ENCODE results near the gene KRTAP10-8. TPM values are rescaled to one million over a fixed set of nuclear protein-coding genes. Genes with fewer than 3 reads are reported as not detected.
"Not testable (repeated sequence)": the region's sequence is repeated elsewhere in the genome, so short reads cannot be mapped to it uniquely, and the experiment has no call there.

Gene KRTAP10-8
- total and polyA plus RNA-seq, 5 donors from 2014 or later, result not detected

DNA sequence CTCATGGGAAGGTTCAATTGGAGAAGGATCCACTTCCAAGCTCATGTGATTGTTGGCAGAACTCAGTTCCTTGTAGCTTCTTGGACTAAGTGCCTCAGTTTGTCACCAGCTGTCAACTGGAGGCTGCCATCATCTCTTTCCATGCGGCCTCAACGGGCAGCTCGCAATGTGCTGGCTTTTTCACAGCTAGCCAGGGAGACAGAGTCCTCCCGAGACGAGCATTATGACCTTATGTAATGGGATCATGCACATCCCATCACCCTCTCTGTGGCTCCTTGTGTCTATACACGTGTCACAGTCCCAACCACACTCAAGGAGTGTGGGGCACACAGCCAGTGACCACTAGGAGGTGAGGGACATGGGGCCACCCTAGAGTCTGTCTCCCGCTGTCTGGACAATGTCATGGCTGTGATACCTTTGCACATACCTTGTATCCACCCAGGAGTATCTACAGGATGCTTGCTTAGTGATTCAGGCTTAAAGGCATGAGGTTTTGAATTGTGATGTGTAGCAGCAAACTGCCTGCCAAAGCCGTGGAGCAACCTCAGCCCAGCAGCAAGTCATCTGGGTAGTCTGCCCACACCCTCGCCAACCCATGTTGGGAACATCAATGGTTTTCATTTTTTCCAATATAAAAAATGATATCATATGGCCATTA, 15.7 kb upstream of the KRTAP10-8 start:
- H3K36me3 Mint-ChIP-seq, result no peaks in the 10 kb centered on the region
- Histone ChIP-seq H3K9me3 (ENCODE audit: control insufficient read depth in 2 of 2, low read length in 2 of 2) (peaks cover 3 to 8% of the 10 kb centered on the region in 2 experiments), H3K4me1 (ENCODE audit: control insufficient read depth, insufficient read depth, low read length, poor library complexity, severe bottlenecking) (no peaks in the 10 kb centered on the region), H3K27me3 (ENCODE audit: control insufficient read depth, insufficient read depth, low read length) (peaks cover 3% of the 10 kb centered on the region), H3K36me3 (ENCODE audit: control insufficient read depth, insufficient read depth, low read length) (no peaks in the 10 kb centered on the region), H3K4me3 (ENCODE audit: low read depth, low read length) (no peak overlapping the region), H3K27ac (ENCODE audit: insufficient read depth, low read length, poor library complexity, severe bottlenecking) (no peak overlapping the region)
- peaks cover 30% of the 10 kb centered on the region for H3K27me3 Mint-ChIP-seq
- DNase-seq (no peak), ATAC-seq (ENCODE audit: low read depth in 2 of 2) (no peak)
- H3K4me3 Mint-ChIP-seq, result no peak overlapping the region
- no peak overlapping the region for H3K27ac Mint-ChIP-seq
- H3K4me1 Mint-ChIP-seq, result peaks cover 0 to 2% (median 0%) of the 10 kb centered on the region in 4 donors
- peaks cover 0 to 6% (median 0%) of the 10 kb centered on the region in 7 donors for H3K9me3 Mint-ChIP-seq

DNA sequence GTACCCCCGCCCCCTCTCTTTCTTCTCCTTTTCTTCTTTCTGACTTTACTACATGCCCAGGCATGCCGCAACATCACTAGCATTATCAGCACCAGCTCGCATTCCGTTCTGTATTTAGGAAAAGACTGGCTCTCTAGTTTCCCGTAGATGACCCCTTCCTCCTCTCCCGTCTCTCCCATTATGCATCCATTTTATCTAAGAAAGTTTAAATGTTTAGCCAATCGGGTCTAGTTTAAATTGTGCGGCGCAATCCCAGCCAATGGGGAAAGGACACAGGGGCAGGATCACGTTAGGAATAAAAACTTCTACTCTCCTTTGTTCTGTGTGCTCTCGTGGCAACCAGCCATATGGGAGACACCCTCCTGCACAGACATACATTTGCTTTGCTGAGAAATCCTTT, 13.8 kb upstream of the KRTAP10-8 start:
- no peak overlapping the region for H3K27ac Mint-ChIP-seq
- peaks cover 3% of the 10 kb centered on the region for H3K27me3 ChIP-seq (ENCODE audit: control insufficient read depth, insufficient read depth, low read length)
- no peaks in the 10 kb centered on the region for H3K4me1 ChIP-seq (ENCODE audit: control insufficient read depth, insufficient read depth, low read length, poor library complexity, severe bottlenecking)
- DNase-seq, result no peak
- peaks cover 30% of the 10 kb centered on the region for H3K27me3 Mint-ChIP-seq
- H3K4me3 ChIP-seq (ENCODE audit: low read depth, low read length), result no peak overlapping the region
- H3K4me1 Mint-ChIP-seq, result peaks cover 0 to 2% (median 0%) of the 10 kb centered on the region in 4 donors
- H3K27ac ChIP-seq (ENCODE audit: insufficient read depth, low read length, poor library complexity, severe bottlenecking), result no peak overlapping the region
- no peak overlapping the region for H3K4me3 Mint-ChIP-seq
- H3K36me3 ChIP-seq (ENCODE audit: control insufficient read depth, insufficient read depth, low read length), result no peaks in the 10 kb centered on the region
- H3K9me3 Mint-ChIP-seq, result peaks cover 0 to 6% (median 2%) of the 10 kb centered on the region in 7 donors
- peaks cover 3 to 8% of the 10 kb centered on the region in 2 experiments for H3K9me3 ChIP-seq (ENCODE audit: control insufficient read depth in 2 of 2, low read length in 2 of 2)
- ATAC-seq (ENCODE audit: low read depth in 2 of 2), result no peak
- H3K36me3 Mint-ChIP-seq, result no peaks in the 10 kb centered on the region

DNA sequence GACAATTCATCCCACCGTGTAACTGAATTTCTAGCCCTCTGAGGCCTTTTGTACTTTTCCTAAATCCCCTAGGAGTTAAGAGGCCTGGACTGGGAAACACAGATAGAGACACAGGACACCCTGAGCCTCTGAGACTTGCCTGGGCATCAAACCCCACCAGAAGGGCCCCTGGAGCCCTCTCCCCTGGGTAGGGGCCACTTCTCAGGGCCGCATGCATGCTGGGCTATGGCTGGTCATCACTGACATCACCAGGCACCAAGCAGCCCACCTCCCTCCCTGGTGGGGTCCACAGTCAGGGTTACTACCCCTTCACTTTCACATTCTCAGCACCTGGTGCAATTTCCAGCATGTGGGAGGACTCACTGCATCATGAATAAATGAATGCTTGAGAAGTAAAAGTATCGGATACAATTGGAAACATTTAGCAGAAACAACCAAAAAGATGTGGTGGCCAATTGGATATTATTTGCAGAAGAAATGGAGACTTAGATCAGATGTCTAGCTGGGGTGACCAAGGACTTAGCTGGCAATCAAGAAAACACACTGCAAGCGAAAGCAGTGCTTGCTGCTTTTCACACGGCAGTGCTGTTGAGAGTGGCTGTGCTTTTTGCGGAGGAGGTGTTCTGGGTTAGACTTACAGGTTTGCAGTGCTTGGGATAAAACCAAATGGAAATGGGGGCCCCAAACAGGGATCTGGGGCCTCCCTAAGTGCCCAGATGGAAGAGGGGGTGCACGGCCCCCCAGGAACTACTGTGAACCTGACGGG, 12.4 kb upstream of the KRTAP10-8 start:
- Mint-ChIP-seq H3K9me3 (peaks cover 0 to 6% (median 2%) of the 10 kb centered on the region in 7 donors), H3K4me1 (no peaks in the 10 kb centered on the region), H3K27me3 (peaks cover 39% of the 10 kb centered on the region), H3K27ac (peak overlapping the region in 1 of 3 donors; percentile 30), H3K36me3 (no peaks in the 10 kb centered on the region), H3K4me3 (no peak overlapping the region)
- H3K36me3 ChIP-seq (ENCODE audit: control insufficient read depth, insufficient read depth, low read length), result no peaks in the 10 kb centered on the region
- no peak overlapping the region for H3K4me3 ChIP-seq (ENCODE audit: low read depth, low read length)
- peaks cover 9% of the 10 kb centered on the region for H3K27me3 ChIP-seq (ENCODE audit: control insufficient read depth, insufficient read depth, low read length)
- DNase-seq, result no peak
- H3K9me3 ChIP-seq (ENCODE audit: control insufficient read depth in 2 of 2, low read length in 2 of 2), result peaks cover 3 to 8% of the 10 kb centered on the region in 2 experiments
- no peaks in the 10 kb centered on the region for H3K4me1 ChIP-seq (ENCODE audit: control insufficient read depth, insufficient read depth, low read length, poor library complexity, severe bottlenecking)
- no peak for ATAC-seq (ENCODE audit: low read depth in 2 of 2)
- no peak overlapping the region for H3K27ac ChIP-seq (ENCODE audit: insufficient read depth, low read length, poor library complexity, severe bottlenecking)

DNA sequence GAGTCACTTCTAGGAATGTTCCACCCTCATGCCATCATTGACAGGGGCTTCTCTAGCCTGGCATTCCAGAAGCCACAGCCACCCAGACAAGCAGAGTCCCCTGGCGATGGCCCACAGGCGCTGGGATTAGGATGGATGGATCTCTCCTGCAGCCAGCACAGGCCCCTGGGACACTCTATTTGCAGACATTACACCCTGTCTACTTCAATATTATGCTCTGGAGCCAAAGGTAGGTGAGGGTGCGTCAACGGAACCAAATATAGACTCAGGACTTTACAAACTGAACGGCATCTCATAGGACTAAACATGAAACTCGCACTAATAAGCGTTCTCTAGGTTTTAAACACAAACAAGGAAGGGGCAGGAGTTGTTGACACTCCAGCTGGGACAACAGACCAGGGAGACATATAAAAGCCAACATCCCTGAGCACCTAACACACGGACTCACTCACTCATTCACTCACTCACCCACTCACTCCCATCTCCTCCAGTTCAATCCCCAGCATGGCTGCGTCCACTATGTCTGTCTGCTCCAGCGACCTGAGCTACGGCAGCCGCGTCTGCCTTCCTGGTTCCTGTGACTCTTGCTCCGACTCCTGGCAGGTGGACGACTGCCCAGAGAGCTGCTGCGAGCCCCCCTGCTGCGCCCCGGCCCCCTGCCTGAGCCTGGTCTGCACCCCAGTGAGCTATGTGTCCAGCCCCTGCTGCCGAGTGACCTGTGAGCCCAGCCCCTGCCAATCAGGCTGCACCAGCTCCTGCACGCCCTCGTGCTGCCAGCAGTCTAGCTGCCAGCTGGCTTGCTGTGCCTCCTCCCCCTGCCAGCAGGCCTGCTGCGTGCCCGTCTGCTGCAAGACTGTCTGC, 11.5 kb upstream of the KRTAP10-8 start, which contains the start of gene KRTAP10-7:
Gene KRTAP10-7, plus strand, starts transcription at position 480 of the 861 bp plus-strand sequence. Its CDS starts 25 bp downstream, at position 505.
- Mint-ChIP-seq H3K27ac (peak within 1 kb of the TSS in 1 of 3 donors; percentile 30), H3K27me3 (peaks cover 46% of the 10 kb centered on the region)
- H3K36me3 Mint-ChIP-seq; H3K9me3 Mint-ChIP-seq; H3K27ac ChIP-seq (ENCODE audit: insufficient read depth, low read length, poor library complexity, severe bottlenecking); H3K27me3 ChIP-seq (ENCODE audit: control insufficient read depth, insufficient read depth, low read length); H3K4me1 Mint-ChIP-seq; DNase-seq; ATAC-seq (ENCODE audit: low read depth in 2 of 2); H3K9me3 ChIP-seq (ENCODE audit: control insufficient read depth in 2 of 2, low read length in 2 of 2); H3K36me3 ChIP-seq (ENCODE audit: control insufficient read depth, insufficient read depth, low read length); H3K4me1 ChIP-seq (ENCODE audit: control insufficient read depth, insufficient read depth, low read length, poor library complexity, severe bottlenecking); H3K4me3 ChIP-seq (ENCODE audit: low read depth, low read length); H3K4me3 Mint-ChIP-seq: not testable (repeated sequence)

DNA sequence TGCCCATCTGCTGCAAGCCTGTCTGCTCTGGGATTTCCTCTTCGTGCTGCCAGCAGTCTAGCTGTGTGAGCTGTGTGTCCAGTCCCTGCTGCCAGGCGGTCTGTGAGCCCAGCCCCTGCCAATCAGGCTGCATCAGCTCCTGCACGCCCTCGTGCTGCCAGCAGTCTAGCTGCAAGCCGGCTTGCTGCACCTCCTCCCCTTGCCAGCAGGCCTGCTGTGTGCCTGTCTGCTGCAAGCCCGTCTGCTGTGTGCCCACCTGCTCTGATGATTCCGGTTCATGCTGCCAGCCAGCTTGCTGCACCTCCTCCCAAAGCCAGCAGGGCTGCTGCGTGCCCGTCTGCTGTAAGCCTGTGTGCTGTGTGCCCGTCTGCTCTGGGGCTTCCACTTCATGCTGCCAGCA, 10.8 kb upstream of the KRTAP10-8 start:
- H3K9me3 ChIP-seq (ENCODE audit: control insufficient read depth in 2 of 2, low read length in 2 of 2); H3K27me3 ChIP-seq (ENCODE audit: control insufficient read depth, insufficient read depth, low read length); H3K4me1 Mint-ChIP-seq; H3K27ac Mint-ChIP-seq; ATAC-seq (ENCODE audit: low read depth in 2 of 2); H3K4me3 Mint-ChIP-seq; H3K27ac ChIP-seq (ENCODE audit: insufficient read depth, low read length, poor library complexity, severe bottlenecking); DNase-seq; H3K4me3 ChIP-seq (ENCODE audit: low read depth, low read length); H3K4me1 ChIP-seq (ENCODE audit: control insufficient read depth, insufficient read depth, low read length, poor library complexity, severe bottlenecking); H3K9me3 Mint-ChIP-seq; H3K36me3 Mint-ChIP-seq; H3K36me3 ChIP-seq (ENCODE audit: control insufficient read depth, insufficient read depth, low read length): not testable (repeated sequence)
- H3K27me3 Mint-ChIP-seq, result peaks cover 46% of the 10 kb centered on the region

DNA sequence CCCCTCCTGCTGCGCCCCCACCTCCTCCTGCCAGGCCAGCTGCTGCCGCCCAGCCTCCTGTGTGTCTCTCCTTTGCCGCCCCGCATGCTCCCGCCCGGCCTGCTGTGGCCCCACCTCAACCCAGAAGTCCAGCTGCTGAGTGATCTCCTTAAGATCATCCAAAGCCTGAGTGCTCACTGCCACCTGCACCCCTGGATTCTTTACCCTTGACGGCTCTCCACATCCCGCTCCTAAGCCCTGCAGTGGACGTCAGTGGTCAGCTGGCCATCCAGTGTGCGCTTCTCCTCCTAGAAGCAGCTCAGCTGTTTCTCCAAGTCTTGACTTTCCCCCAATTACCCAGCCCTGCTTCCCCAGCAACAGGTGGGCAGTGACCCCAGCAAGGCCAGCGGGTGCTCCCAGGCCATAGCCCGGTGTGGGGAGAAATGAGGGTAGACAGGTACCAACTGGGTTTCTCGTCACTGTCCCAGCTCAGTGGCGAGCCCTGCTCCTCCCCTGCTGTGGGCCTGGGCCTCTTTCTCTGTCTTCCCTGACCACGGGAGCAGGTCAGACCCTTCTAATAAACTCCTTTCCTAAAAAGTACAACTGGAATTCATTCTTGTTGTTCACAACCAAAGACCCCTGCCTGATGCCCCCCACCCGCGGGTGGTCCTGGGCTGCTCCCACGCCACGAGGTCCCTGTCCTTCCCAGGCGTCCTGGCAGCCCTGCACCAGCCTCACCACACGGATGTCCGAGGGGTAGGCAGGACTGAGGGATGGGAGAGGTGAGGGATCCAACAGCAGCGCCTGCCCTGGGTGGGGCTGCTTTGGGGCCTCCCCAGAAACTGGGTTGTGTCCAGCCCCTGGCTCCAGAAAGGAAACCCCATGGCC, 10.1 kb upstream of the KRTAP10-8 start:
- peaks cover 46% of the 10 kb centered on the region for H3K27me3 Mint-ChIP-seq

DNA sequence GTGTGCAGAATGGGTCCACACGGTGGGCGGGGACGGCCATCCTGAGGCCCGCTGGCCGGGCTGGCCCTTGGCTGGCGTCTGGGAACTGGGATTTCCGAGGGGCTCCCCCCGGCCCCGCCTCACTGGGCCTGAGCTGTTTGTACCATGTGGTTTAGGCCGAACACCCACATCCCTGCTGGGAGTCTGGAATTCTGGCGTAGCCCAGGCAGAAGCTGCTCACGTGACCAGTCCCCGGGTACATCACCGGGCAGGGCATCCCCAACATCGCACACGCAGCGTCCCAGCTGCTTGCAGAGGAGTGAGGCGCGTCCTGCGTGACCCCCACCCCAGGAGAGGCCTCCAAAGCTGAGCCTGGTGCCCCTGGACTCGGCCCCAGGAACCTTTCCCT, 9.4 kb upstream of the KRTAP10-8 start:
- DNase-seq (no peak), ATAC-seq (ENCODE audit: low read depth in 2 of 2) (no peak)
- no peaks in the 10 kb centered on the region for H3K36me3 ChIP-seq (ENCODE audit: control insufficient read depth, insufficient read depth, low read length)
- Mint-ChIP-seq H3K9me3 (peaks cover 0 to 12% (median 6%) of the 10 kb centered on the region in 7 donors), H3K4me3 (no peak overlapping the region), H3K27ac (no peak overlapping the region), H3K36me3 (peaks cover 3% of the 10 kb centered on the region), H3K4me1 (peaks cover 0 to 5% (median 0%) of the 10 kb centered on the region in 4 donors), H3K27me3 (peaks cover 43% of the 10 kb centered on the region)
- peaks cover 13% of the 10 kb centered on the region for H3K27me3 ChIP-seq (ENCODE audit: control insufficient read depth, insufficient read depth, low read length)
- peaks cover 3 to 8% of the 10 kb centered on the region in 2 experiments for H3K9me3 ChIP-seq (ENCODE audit: control insufficient read depth in 2 of 2, low read length in 2 of 2)
- no peak overlapping the region for H3K27ac ChIP-seq (ENCODE audit: insufficient read depth, low read length, poor library complexity, severe bottlenecking)
- no peak overlapping the region for H3K4me3 ChIP-seq (ENCODE audit: low read depth, low read length)
- no peaks in the 10 kb centered on the region for H3K4me1 ChIP-seq (ENCODE audit: control insufficient read depth, insufficient read depth, low read length, poor library complexity, severe bottlenecking)

More for the DNA sequence above, 10.1 kb upstream of the KRTAP10-8 start:
- DNase-seq, result no peak
- H3K4me1 ChIP-seq (ENCODE audit: control insufficient read depth, insufficient read depth, low read length, poor library complexity, severe bottlenecking), result no peaks in the 10 kb centered on the region
- no peak overlapping the region for H3K27ac ChIP-seq (ENCODE audit: insufficient read depth, low read length, poor library complexity, severe bottlenecking)
- no peak overlapping the region for H3K4me3 ChIP-seq (ENCODE audit: low read depth, low read length)
- H3K4me1 Mint-ChIP-seq, result peaks cover 0 to 5% (median 0%) of the 10 kb centered on the region in 4 donors
- no peak overlapping the region for H3K27ac Mint-ChIP-seq
- no peaks in the 10 kb centered on the region for H3K36me3 ChIP-seq (ENCODE audit: control insufficient read depth, insufficient read depth, low read length)
- peaks cover 3 to 8% of the 10 kb centered on the region in 2 experiments for H3K9me3 ChIP-seq (ENCODE audit: control insufficient read depth in 2 of 2, low read length in 2 of 2)
- H3K4me3 Mint-ChIP-seq, result no peak overlapping the region
- no peak for ATAC-seq (ENCODE audit: low read depth in 2 of 2)
- H3K9me3 Mint-ChIP-seq, result peaks cover 0 to 12% (median 6%) of the 10 kb centered on the region in 7 donors
- H3K36me3 Mint-ChIP-seq, result peaks cover 3% of the 10 kb centered on the region
- peaks cover 13% of the 10 kb centered on the region for H3K27me3 ChIP-seq (ENCODE audit: control insufficient read depth, insufficient read depth, low read length)
